Measurements from ENCODE around the gene WDR55. TPM values are rescaled to one million over a fixed set of nuclear protein-coding genes. Genes with fewer than 3 reads are reported as not detected.
"Not testable (repeated sequence)": the region's sequence is repeated elsewhere in the genome, so short reads cannot be mapped to it uniquely, and the experiment has no call there.

WDR55 gene
- total RNA-seq, 1 donor from 2014 or later = 10.1 TPM

DNA sequence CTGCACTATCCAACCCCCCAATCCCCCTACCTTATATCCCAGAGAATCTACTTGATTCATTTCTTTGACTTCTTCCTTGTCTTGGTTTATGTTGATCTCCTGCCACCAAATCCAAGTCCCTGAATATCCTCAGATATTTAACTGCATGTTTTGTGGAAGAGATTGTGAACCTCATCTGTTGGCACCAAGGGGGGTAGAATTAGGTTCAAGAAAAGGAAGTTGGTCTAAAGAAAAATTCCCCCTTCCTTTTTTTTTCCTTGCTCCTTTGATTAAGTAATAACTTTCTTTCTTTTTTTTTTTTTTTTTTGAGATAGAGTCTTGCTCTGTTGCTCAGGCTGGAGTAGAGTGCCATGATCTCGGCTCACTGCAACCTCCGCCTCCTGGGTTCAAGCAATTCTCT, 31.2 kb upstream of the WDR55 start:
- peak overlapping the region; percentile 54 to 75 for H3K4me3 ChIP-seq
- intact Hi-C loops (cut with DNase I) = no loop called here
- H3K27ac ChIP-seq = peak overlapping the region in 1 of 2 donors; percentile 25
- H3K36me3 ChIP-seq = no peaks in the 10 kb centered on the region
- H3K4me1 ChIP-seq = peaks cover under 1 to 4% of the 10 kb centered on the region in 2 donors
- no peaks in the 10 kb centered on the region for H3K9me3 ChIP-seq
- no peak for DNase-seq (ENCODE audit: low spot score in 2 of 2)
- TF ChIP-seq, protein P1, sequence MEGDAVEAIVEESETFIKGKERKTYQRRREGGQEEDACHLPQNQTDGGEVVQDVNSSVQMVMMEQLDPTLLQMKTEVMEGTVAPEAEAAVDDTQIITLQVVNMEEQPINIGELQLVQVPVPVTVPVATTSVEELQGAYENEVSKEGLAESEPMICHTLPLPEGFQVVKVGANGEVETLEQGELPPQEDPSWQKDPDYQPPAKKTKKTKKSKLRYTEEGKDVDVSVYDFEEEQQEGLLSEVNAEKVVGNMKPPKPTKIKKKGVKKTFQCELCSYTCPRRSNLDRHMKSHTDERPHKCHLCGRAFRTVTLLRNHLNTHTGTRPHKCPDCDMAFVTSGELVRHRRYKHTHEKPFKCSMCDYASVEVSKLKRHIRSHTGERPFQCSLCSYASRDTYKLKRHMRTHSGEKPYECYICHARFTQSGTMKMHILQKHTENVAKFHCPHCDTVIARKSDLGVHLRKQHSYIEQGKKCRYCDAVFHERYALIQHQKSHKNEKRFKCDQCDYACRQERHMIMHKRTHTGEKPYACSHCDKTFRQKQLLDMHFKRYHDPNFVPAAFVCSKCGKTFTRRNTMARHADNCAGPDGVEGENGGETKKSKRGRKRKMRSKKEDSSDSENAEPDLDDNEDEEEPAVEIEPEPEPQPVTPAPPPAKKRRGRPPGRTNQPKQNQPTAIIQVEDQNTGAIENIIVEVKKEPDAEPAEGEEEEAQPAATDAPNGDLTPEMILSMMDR (IDR thresholded peaks at IDR 0.05) = no peak
- H3K27me3 ChIP-seq = no peaks in the 10 kb centered on the region

DNA sequence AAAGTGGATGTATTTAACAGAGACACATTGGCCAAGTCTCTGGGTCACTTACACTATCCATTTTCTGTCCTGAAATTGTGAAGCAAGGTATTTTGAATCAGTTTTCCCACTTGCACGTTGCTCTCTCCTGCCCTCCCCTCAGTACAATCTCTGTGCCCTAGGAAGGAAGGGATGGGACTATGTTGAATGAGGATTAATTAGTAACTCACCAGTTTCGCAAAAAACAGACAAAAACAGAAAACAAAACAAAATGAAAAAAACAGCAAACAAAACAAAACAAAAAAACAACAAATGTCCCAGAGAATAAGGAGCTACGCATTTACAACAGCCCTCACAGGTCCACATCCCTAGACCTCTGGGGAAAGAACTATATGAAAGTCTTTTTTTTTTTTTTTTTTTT, 30.6 kb upstream of the WDR55 start:
- no peaks in the 10 kb centered on the region for H3K9me3 ChIP-seq
- no peak overlapping the region for H3K27ac ChIP-seq
- peaks cover 3 to 8% of the 10 kb centered on the region in 2 donors for H3K4me1 ChIP-seq
- no peaks in the 10 kb centered on the region for H3K27me3 ChIP-seq
- TF ChIP-seq, protein P1 (IDR thresholded peaks at IDR 0.05) = no peak
- no peak overlapping the region for H3K4me3 ChIP-seq
- no peaks in the 10 kb centered on the region for H3K36me3 ChIP-seq
- no peak for DNase-seq (ENCODE audit: low spot score in 2 of 2)
- intact Hi-C loops (cut with DNase I) = no loop called here

DNA sequence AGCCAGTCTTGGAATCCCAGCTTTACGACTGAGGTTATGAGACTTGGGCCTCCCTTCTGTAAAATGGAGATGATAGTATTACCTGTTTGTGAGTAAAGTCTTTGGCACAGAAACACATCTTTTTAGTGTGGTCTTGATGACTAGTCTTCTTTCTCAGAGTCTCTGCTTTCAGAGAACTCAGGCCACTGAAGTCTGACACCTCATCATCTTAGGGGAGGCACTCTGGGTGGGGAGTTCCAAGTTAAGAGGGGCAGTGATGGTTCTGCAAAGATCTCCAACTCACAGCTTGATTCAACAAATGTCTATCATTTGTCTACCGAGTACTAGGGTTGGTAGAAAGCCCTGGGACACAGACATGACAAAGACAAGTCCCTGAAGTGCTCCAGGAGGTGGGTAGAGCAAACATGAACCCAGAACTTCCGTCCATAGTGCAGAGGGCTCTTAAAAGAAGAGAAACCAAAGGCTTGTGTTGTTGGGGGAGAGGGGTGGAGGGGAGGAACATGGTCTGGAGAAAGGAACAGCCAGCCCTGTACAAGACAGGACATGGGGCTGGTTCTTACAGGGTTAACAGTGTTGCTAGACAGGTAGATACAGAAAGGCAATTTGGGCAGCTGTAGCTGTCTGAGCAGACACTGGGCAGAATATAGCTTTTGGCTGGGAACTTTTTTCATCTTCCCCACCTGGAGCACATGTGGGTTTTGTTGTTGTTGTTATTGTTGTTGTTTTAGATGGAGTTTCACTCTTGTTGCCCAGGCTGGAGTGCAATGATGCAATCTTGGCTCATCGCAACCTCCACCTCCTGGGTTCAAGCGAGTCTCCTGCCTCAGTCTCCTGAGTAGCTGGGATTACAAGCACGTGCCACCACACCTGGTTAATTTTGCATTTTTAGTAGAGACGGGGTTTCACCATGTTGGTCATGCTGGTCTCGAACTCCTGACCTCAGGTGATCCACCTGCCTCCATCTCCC, 29.1 kb upstream of the WDR55 start:
- DNase-seq (ENCODE audit: low spot score in 2 of 2) = no peak

DNA sequence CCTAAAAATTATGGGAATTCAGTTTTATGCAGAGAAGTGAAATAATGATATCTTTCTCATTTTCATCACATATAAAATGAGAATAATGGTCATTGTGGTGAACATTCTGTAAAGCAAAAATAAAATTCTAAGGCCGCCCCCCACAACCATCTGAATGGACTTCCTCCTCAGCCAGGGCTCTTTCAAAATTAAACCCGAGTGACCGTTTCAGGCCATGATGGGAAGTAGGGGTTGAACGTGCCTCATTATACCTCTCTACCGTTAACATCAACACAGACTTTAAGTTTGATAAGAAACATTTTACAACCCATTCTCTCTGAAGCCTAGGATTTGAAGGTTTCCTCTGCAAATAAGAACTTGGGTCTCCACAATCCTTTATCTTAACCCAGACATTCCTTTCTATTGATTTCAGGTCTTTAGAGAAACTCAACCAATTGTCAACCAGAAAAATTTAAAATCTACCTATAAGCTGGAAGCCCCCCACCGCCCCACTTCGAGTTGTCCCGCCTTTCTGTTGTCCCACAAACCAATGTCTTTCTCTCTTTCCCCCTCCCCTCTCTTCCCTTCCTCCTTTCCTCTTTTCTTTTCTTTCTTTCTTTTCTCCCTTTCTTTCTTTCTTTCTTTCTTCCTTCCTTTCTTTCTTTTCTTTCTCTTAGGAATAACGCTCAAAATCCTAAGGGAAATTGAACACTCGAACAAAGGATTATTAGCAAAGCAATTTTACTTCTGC, 27.2 kb upstream of the WDR55 start:
- Histone ChIP-seq H3K9me3 (no peaks in the 10 kb centered on the region), H3K36me3 (peaks cover 0 to 3% of the 10 kb centered on the region in 2 donors), H3K4me1 (peaks cover 3 to 12% of the 10 kb centered on the region in 2 donors), H3K27ac (no peak overlapping the region), H3K4me3 (no peak overlapping the region), H3K27me3 (no peaks in the 10 kb centered on the region)
- no peak for DNase-seq (ENCODE audit: low spot score in 2 of 2)
- TF ChIP-seq, protein P1 (IDR thresholded peaks at IDR 0.05) = no peak
- intact Hi-C loops (cut with DNase I) = loop anchor here (2.0 kb wide), 1 partner anchor 27 kb away; the partner anchor contains the start of gene WDR55

More for the DNA sequence above, 29.1 kb upstream of the WDR55 start:
- Histone ChIP-seq H3K36me3 (no peaks in the 10 kb centered on the region), H3K27ac (no peak overlapping the region), H3K9me3 (no peaks in the 10 kb centered on the region), H3K4me3 (no peak overlapping the region), H3K27me3 (no peaks in the 10 kb centered on the region), H3K4me1 (peaks cover 3 to 12% of the 10 kb centered on the region in 2 donors)
- TF ChIP-seq, protein P1 (IDR thresholded peaks at IDR 0.05) = no peak
- intact Hi-C loops (cut with DNase I) = no loop called here

DNA sequence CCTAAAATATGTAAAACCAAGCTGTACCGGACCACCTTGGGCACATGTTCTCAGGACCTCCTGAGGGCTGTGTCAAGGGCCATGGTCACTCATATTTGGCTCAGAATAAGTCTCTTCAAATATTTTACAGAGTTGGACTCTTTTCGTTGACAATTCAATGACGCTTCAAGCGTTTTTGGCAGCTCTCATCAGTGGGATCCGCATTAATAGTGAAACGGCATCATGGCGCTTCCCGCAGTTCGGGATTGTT, 25.9 kb upstream of the WDR55 start:
- Histone ChIP-seq H3K27ac (peak overlapping the region; percentile 78 to 85), H3K4me3 (peak overlapping the region; percentile 61 to 86), H3K36me3 (peaks cover 0 to 15% of the 10 kb centered on the region in 2 donors)
- intact Hi-C loops (cut with DNase I) = loop anchor here (1.0 to 2.0 kb wide), 5 partner anchors 8 to 238 kb away; partner anchors contain the start of genes ANKHD1, APBB3, EIF4EBP3 and IK
- H3K27me3 ChIP-seq; H3K4me1 ChIP-seq; H3K9me3 ChIP-seq; DNase-seq (ENCODE audit: low spot score in 2 of 2): not testable (repeated sequence)
